ENCODE results near the gene MKLN1.

The MKLN1 gene

GRCh38 chr7:131312838-131313237 is 14.8 kb upstream of the MKLN1 start:
- Histone ChIP-seq H3K27ac (ENCODE audit: low read depth, low read length) (no peak overlapping the region), H3K4me2 (ENCODE audit: low read depth, low read length, poor library complexity, severe bottlenecking) (no peak overlapping the region), H3K4me3 (ENCODE audit: insufficient read depth, low read length, poor library complexity, severe bottlenecking) (no peak overlapping the region), H3K9me3 (ENCODE audit: insufficient read depth, low read length) (peaks cover 34% of the 10 kb centered on the region), H3K9me2 (replicated peaks; ENCODE audit: insufficient read depth, low read length) (no peaks in the 10 kb centered on the region), H3K9ac (ENCODE audit: low read length) (no peak overlapping the region), H4K20me1 (ENCODE audit: low read depth, low read length) (no peaks in the 10 kb centered on the region), H3K79me2 (ENCODE audit: insufficient read depth, low read length) (no peaks in the 10 kb centered on the region), H2AFZ (ENCODE audit: low read depth, low read length, severe bottlenecking) (no peak overlapping the region), H3K36me3 (ENCODE audit: low read length) (peaks cover 9% of the 10 kb centered on the region), H3F3A (ENCODE audit: insufficient read depth) (no peaks in the 10 kb centered on the region), H3K27me3 (ENCODE audit: low read length) (no peaks in the 10 kb centered on the region)
- TF ChIP-seq CTCF (IDR thresholded peaks at IDR 0.05; ENCODE audit: insufficient read depth, low read length, poor library complexity, severe bottlenecking): no peak

GRCh38 chr7:131320603-131321002 is 7.1 kb upstream of the MKLN1 start:
- no peaks in the 10 kb centered on the region for H3K36me3 ChIP-seq (ENCODE audit: low read length)
- no peaks in the 10 kb centered on the region for H4K20me1 ChIP-seq (ENCODE audit: low read depth, low read length)
- H3K4me2 ChIP-seq (ENCODE audit: low read depth, low read length, poor library complexity, severe bottlenecking): no peak overlapping the region
- H3F3A ChIP-seq (ENCODE audit: insufficient read depth): no peaks in the 10 kb centered on the region
- H3K9me3 ChIP-seq (ENCODE audit: insufficient read depth, low read length): no peaks in the 10 kb centered on the region
- no peak overlapping the region for H3K27ac ChIP-seq (ENCODE audit: low read depth, low read length)
- H2AFZ ChIP-seq (ENCODE audit: low read depth, low read length, severe bottlenecking): no peak overlapping the region
- no peaks in the 10 kb centered on the region for H3K27me3 ChIP-seq (ENCODE audit: low read length)
- H3K4me3 ChIP-seq (ENCODE audit: insufficient read depth, low read length, poor library complexity, severe bottlenecking): no peak overlapping the region
- no peak for TF ChIP-seq CTCF (IDR thresholded peaks at IDR 0.05; ENCODE audit: insufficient read depth, low read length, poor library complexity, severe bottlenecking)
- no peak for TF ChIP-seq EZH2phosphoT487 (conservative IDR thresholded peaks at IDR 0.05; ENCODE audit: low read length)
- H3K79me2 ChIP-seq (ENCODE audit: insufficient read depth, low read length): no peaks in the 10 kb centered on the region
- H3K9ac ChIP-seq (ENCODE audit: low read length): no peak overlapping the region
- H3K9me2 ChIP-seq (replicated peaks; ENCODE audit: insufficient read depth, low read length): no peaks in the 10 kb centered on the region

- H2AFZ ChIP-seq (ENCODE audit: low read depth, low read length, severe bottlenecking): no peak overlapping the region
- H3K9me2 ChIP-seq (replicated peaks; ENCODE audit: insufficient read depth, low read length): no peaks in the 10 kb centered on the region
- no peaks in the 10 kb centered on the region for H3K79me2 ChIP-seq (ENCODE audit: insufficient read depth, low read length)
- H4K20me1 ChIP-seq (ENCODE audit: low read depth, low read length): no peaks in the 10 kb centered on the region
- H3K9me3 ChIP-seq (ENCODE audit: insufficient read depth, low read length): no peaks in the 10 kb centered on the region
- no peaks in the 10 kb centered on the region for H3K27me3 ChIP-seq (ENCODE audit: low read length)
- no peak overlapping the region for H3K27ac ChIP-seq (ENCODE audit: low read depth, low read length)
- TF ChIP-seq CTCF (IDR thresholded peaks at IDR 0.05; ENCODE audit: insufficient read depth, low read length, poor library complexity, severe bottlenecking) (no peak), EZH2phosphoT487 (conservative IDR thresholded peaks at IDR 0.05; ENCODE audit: low read length) (no peak)
- no peaks in the 10 kb centered on the region for H3F3A ChIP-seq (ENCODE audit: insufficient read depth)
- H3K36me3 ChIP-seq (ENCODE audit: low read length): no peaks in the 10 kb centered on the region
- H3K4me3 ChIP-seq (ENCODE audit: insufficient read depth, low read length, poor library complexity, severe bottlenecking): no peak overlapping the region
- H3K4me2 ChIP-seq (ENCODE audit: low read depth, low read length, poor library complexity, severe bottlenecking): no peak overlapping the region
- H3K9ac ChIP-seq (ENCODE audit: low read length): no peak overlapping the region
Observed at GRCh38 chr7:131321656-131322055, 6.0 kb upstream of the MKLN1 start.

- Histone ChIP-seq H3K4me2 (ENCODE audit: low read depth, low read length, poor library complexity, severe bottlenecking) (no peak overlapping the region), H3K9me2 (replicated peaks; ENCODE audit: insufficient read depth, low read length) (no peaks in the 10 kb centered on the region)
Observed at GRCh38 chr7:131322061-131322460, 5.6 kb upstream of the MKLN1 start.

More at GRCh38 chr7:131322061-131322460, 5.6 kb upstream of the MKLN1 start:
- Histone ChIP-seq H3K4me3 (ENCODE audit: insufficient read depth, low read length, poor library complexity, severe bottlenecking) (no peak overlapping the region), H3K27ac (ENCODE audit: low read depth, low read length) (no peak overlapping the region), H3K79me2 (ENCODE audit: insufficient read depth, low read length) (no peaks in the 10 kb centered on the region), H4K20me1 (ENCODE audit: low read depth, low read length) (no peaks in the 10 kb centered on the region), H3K9ac (ENCODE audit: low read length) (no peak overlapping the region), H3F3A (ENCODE audit: insufficient read depth) (no peaks in the 10 kb centered on the region), H3K27me3 (ENCODE audit: low read length) (no peaks in the 10 kb centered on the region), H3K36me3 (ENCODE audit: low read length) (no peaks in the 10 kb centered on the region), H3K9me3 (ENCODE audit: insufficient read depth, low read length) (no peaks in the 10 kb centered on the region), H2AFZ (ENCODE audit: low read depth, low read length, severe bottlenecking) (no peak overlapping the region)
- no peak for TF ChIP-seq EZH2phosphoT487 (conservative IDR thresholded peaks at IDR 0.05; ENCODE audit: low read length)
- no peak for TF ChIP-seq CTCF (IDR thresholded peaks at IDR 0.05; ENCODE audit: insufficient read depth, low read length, poor library complexity, severe bottlenecking)

Data from SU-DHL-6 (cell line).